OCI-M2 (cell line): Measurements from ENCODE around the gene FOSL1.

Experiments
- DNase-seq: peaks from one replicate; lab custom pipeline; 2025; ENCODE audit not compliant: unreplicated experiment; lab: John Stamatoyannopoulos, UW

Gene FOSL1

GRCh38 chr11:65883058-65883761, 17.0 kb downstream of the FOSL1 start:
- DNase-seq = no peak

- DNase-seq = no peak
Measured at GRCh38 chr11:65882120-65883057, 17.8 kb downstream of the FOSL1 start.

GRCh38 chr11:65880844-65881421, 19.3 kb downstream of the FOSL1 start:
- DNase-seq = no peak

GRCh38 chr11:65880027-65880426, 20.2 kb downstream of the FOSL1 start:
- no peak for DNase-seq

GRCh38 chr11:65879617-65880016, 20.6 kb downstream of the FOSL1 start, which contains the start of gene CTSW:
TSS of gene CTSW (plus strand) at chr11:65879837. CDS start at chr11:65879855, 18 bp downstream.
- no peak for DNase-seq

GRCh38 chr11:65873318-65874156, 26.7 kb downstream of the FOSL1 start:
- peak; percentile 77 for DNase-seq

GRCh38 chr11:65872586-65873317, 27.4 kb downstream of the FOSL1 start, which contains the start of gene EFEMP2:
TSS of gene EFEMP2 (minus strand) at chr11:65872800. CDS start at chr11:65872354, 446 bp downstream.
- DNase-seq = no peak

- no peak for DNase-seq
Measured at GRCh38 chr11:65871811-65872548, 28.2 kb downstream of the FOSL1 start.

GRCh38 chr11:65870706-65871681, 29.2 kb downstream of the FOSL1 start:
- DNase-seq = no peak

GRCh38 chr11:65870307-65870658, 29.9 kb downstream of the FOSL1 start:
- no peak for DNase-seq

- DNase-seq = no peak
Measured at GRCh38 chr11:65869643-65870306, 30.4 kb downstream of the FOSL1 start.

GRCh38 chr11:65868907-65869306, 31.3 kb downstream of the FOSL1 start:
- DNase-seq = no peak

- DNase-seq = no peak
Measured at GRCh38 chr11:65868076-65868667, 32.0 kb downstream of the FOSL1 start.

GRCh38 chr11:65867284-65868071, 32.7 kb downstream of the FOSL1 start:
- no peak for DNase-seq

GRCh38 chr11:65866509-65867283, 33.5 kb downstream of the FOSL1 start:
- no peak for DNase-seq
